OCI-LY7 (cell line): ENCODE data around the gene LAMA1. TPM values are rescaled to one million over a fixed set of nuclear protein-coding genes. Genes with fewer than 3 reads are reported as not detected.

Experiments used
- BruUV-seq: library from RNA; stranded (reverse); fragments of 400-500 nt; replicated peaks from 2 replicates; lab custom pipeline; 2021; lab: Mats Ljungman, UMichigan
- CTCF ChIA-PET: fragments of 300-600 bp; sonication (Branson Sonifier 250); formaldehyde crosslinking; loops from one replicate; lab custom pipeline; 2022; ENCODE audit warnings: antibody characterized with exemption; ENCODE audit not compliant: unreplicated experiment; lab: Charles Lee
- POLR2A ChIA-PET: fragments of 300-600 bp; sonication (Branson Sonifier 250); formaldehyde crosslinking; loops from one replicate; lab custom pipeline; 2022; ENCODE audit warnings: antibody characterized with exemption; lab: Charles Lee
- DNase-seq: peaks from one replicate; pipeline ENCODE4 v3.0.0-alpha.2; 2015; ENCODE audit warnings: low spot score
- H2AFZ ChIP-seq: fragments of 200-600 bp; sonication (generic), shearing (Covaris generic); 2 replicates; pipeline ENCODE4 v1.6.1; 2014; ENCODE audit warnings: mild to moderate bottlenecking, antibody characterized with exemption, low read length, moderate library complexity
- H3K27ac ChIP-seq: fragments of 200-600 bp; sonication (generic); 2 replicates; pipeline ENCODE4 v1.5.1; 2014; ENCODE audit warnings: mixed run types, low read depth, mild to moderate bottlenecking, moderate library complexity, low read length, inconsistent platforms; ENCODE audit not compliant: poor library complexity, severe bottlenecking
- H3K36me3 ChIP-seq: fragments of 200-600 bp; sonication (generic); 2 replicates; pipeline ENCODE4 v1.6.1; 2014; ENCODE audit warnings: mild to moderate bottlenecking, antibody characterized with exemption, low read length, moderate library complexity, mixed read lengths; ENCODE audit not compliant: insufficient read depth
- H3K4me1 ChIP-seq: fragments of 200-600 bp; sonication (generic); 2 replicates; pipeline ENCODE4 v1.5.1; 2014; ENCODE audit warnings: mild to moderate bottlenecking, low read length; ENCODE audit not compliant: insufficient read depth, poor library complexity, severe bottlenecking
- H3K4me2 ChIP-seq: fragments of 200-600 bp; sonication (generic); 2 replicates; pipeline ENCODE4 v1.6.1; 2014; ENCODE audit warnings: mild to moderate bottlenecking, low read length
- H3K4me3 ChIP-seq: fragments of 200-600 bp; sonication (generic); 2 replicates; pipeline ENCODE4 v1.5.1; 2014; ENCODE audit warnings: mild to moderate bottlenecking, low read depth, low read length; ENCODE audit not compliant: poor library complexity, severe bottlenecking
- H3K79me2 ChIP-seq: fragments of 200-600 bp; sonication (generic); 2 replicates; pipeline ENCODE4 v1.6.1; 2016; ENCODE audit warnings: low read depth, mild to moderate bottlenecking, low read length, moderate library complexity, mixed read lengths; ENCODE audit not compliant: insufficient read depth
- H3K9me2 ChIP-seq: fragments of 200-600 bp; sonication (generic); 2 replicates; pipeline ENCODE4 v1.6.1; 2016; ENCODE audit warnings: mild to moderate bottlenecking, low read length, mixed read lengths; ENCODE audit not compliant: insufficient read depth
- H3K9me3 ChIP-seq: fragments of 200-600 bp; sonication (generic); 2 replicates; pipeline ENCODE4 v1.6.1; 2014; ENCODE audit warnings: mild to moderate bottlenecking, mixed run types, low read length, mixed read lengths
- H4K20me1 ChIP-seq: fragments of 200-600 bp; sonication (generic); 2 replicates; pipeline ENCODE4 v1.6.1; 2014; ENCODE audit warnings: mild to moderate bottlenecking, antibody characterized with exemption, low read length, moderate library complexity, mixed read lengths; ENCODE audit not compliant: insufficient read depth
- CTCF ChIP-seq: fragments of 200-600 bp; sonication (generic); conservative IDR thresholded peaks from 2 replicates; pipeline ENCODE4 v1.5.1; 2014; ENCODE audit warnings: mild to moderate bottlenecking, antibody characterized with exemption, low read length, moderate library complexity, mixed read lengths
- EZH2phosphoT487 ChIP-seq: fragments of 200-600 bp; sonication (generic); IDR thresholded peaks from 2 replicates; pipeline ENCODE4 v1.6.1; 2018; ENCODE audit warnings: low read depth, borderline replicate concordance, mild to moderate bottlenecking, mixed run types, antibody characterized with exemption, low read length, moderate library complexity, mixed read lengths
- intact Hi-C: fragments of 100-400 bp; cut with micrococcal nuclease; formaldehyde crosslinking; loops from one replicate; pipeline ENCODE4 v1.10.0; 2022; ENCODE audit not compliant: unreplicated experiment
- total RNA-seq, 2 experiments: library from RNA; depleted of rRNA in 1 of 2; stranded (reverse); fragments of >200 nt in 1 of 2; shearing (Covaris generic) in 1 of 2; gene quantifications; 2 replicates each; pipeline ENCODE4 v1.2.3, GENCODE V29; 2014 to 2022

The LAMA1 gene
- total RNA-seq, 2 experiments from 2014 or later = not detected

- Histone ChIP-seq H3K4me2 (no peak overlapping the region), H2AFZ (no peak overlapping the region), H3K79me2 (no peaks in the 10 kb centered on the region), H4K20me1 (no peaks in the 10 kb centered on the region), H3K36me3 (no peaks in the 10 kb centered on the region), H3K9me2 (no peaks in the 10 kb centered on the region), H3K4me1 (no peaks in the 10 kb centered on the region), H3K27ac (no peak overlapping the region), H3K4me3 (no peak overlapping the region), H3K9me3 (no peaks in the 10 kb centered on the region)
- ChIA-PET CTCF (no interaction called here), POLR2A (no interaction called here)
- DNase-seq = no peak
- no TSS peak for BruUV-seq
- TF ChIP-seq EZH2phosphoT487 = no peak
- no peak for TF ChIP-seq CTCF
- intact Hi-C loops = no loop called here
These were observed 40.2 kb upstream of the LAMA1 start for GRCh38 chr18:7157760-7158159.

GRCh38 chr18:7155887-7156286 is 38.3 kb upstream of the LAMA1 start:
- POLR2A ChIA-PET = no interaction called here
- no peaks in the 10 kb centered on the region for H3K36me3 ChIP-seq
- no peak for DNase-seq
- no peak for TF ChIP-seq CTCF
- TF ChIP-seq EZH2phosphoT487 = no peak
- no peak overlapping the region for H3K4me3 ChIP-seq
- H3K27ac ChIP-seq = no peak overlapping the region
- H3K9me3 ChIP-seq = no peaks in the 10 kb centered on the region
- no peak overlapping the region for H3K4me2 ChIP-seq
- BruUV-seq = no TSS peak
- H3K9me2 ChIP-seq = no peaks in the 10 kb centered on the region
- no peaks in the 10 kb centered on the region for H3K4me1 ChIP-seq
- no peaks in the 10 kb centered on the region for H4K20me1 ChIP-seq
- CTCF ChIA-PET = no interaction called here
- H3K79me2 ChIP-seq = no peaks in the 10 kb centered on the region
- intact Hi-C loops = no loop called here
- H2AFZ ChIP-seq = no peak overlapping the region

GRCh38 chr18:7155092-7155491 is 37.5 kb upstream of the LAMA1 start:
- TF ChIP-seq EZH2phosphoT487 (no peak), CTCF (no peak)
- BruUV-seq = no TSS peak
- Histone ChIP-seq H3K9me3 (no peaks in the 10 kb centered on the region), H3K27ac (no peak overlapping the region), H3K79me2 (no peaks in the 10 kb centered on the region), H3K4me3 (no peak overlapping the region), H3K4me1 (no peaks in the 10 kb centered on the region), H4K20me1 (no peaks in the 10 kb centered on the region), H3K36me3 (no peaks in the 10 kb centered on the region), H2AFZ (no peak overlapping the region), H3K4me2 (no peak overlapping the region), H3K9me2 (no peaks in the 10 kb centered on the region)
- no peak for DNase-seq
- ChIA-PET POLR2A (interaction anchor here (0.7 kb wide), 1 partner anchor 551 kb away, joined by 4 read pairs; no protein-coding TSS in a partner anchor), CTCF (no interaction called here)
- intact Hi-C loops = no loop called here
